ENCODE results near the gene DSCAML1. TPM values are rescaled to one million over a fixed set of nuclear protein-coding genes. Genes with fewer than 3 reads are reported as not detected.

DSCAML1 gene
- total and polyA plus RNA-seq, 9 of the 15 experiments (the other 6 are each of a cell fraction or from before 2014, with no cell fraction given), result not detected

DNA sequence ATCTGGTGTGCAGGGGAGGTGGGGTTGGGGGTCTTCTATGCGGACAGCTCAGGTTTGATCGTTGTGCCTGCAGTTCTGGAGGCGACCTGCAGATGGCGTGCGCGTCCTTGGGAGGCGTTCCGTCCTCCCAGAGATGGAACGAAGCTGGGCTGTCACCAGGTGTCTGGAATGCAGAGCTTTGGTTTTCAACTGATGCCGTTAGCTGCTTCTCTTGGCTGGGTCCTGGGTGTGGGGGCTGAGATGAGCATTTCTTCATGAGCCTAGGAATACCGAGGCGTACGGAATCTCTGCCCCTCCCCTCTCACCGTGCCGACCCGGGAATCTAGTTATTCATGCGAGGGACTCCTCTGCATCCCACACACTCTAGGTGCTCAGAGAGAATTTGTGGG, 370.7 kb downstream of the DSCAML1 start (continued):
- TF ChIP-seq SNRNP70 (optimal IDR thresholded peaks at IDR 0.05; ENCODE audit: low read depth, low read length) (no peak), RAD21 (CRISPR knock-in tag; conservative IDR thresholded peaks at IDR 0.05 in 1 of 2, IDR thresholded peaks at IDR 0.05 in 1 of 2) (peak; percentile 64 to 85)
- TF ChIP-seq, protein P1, sequence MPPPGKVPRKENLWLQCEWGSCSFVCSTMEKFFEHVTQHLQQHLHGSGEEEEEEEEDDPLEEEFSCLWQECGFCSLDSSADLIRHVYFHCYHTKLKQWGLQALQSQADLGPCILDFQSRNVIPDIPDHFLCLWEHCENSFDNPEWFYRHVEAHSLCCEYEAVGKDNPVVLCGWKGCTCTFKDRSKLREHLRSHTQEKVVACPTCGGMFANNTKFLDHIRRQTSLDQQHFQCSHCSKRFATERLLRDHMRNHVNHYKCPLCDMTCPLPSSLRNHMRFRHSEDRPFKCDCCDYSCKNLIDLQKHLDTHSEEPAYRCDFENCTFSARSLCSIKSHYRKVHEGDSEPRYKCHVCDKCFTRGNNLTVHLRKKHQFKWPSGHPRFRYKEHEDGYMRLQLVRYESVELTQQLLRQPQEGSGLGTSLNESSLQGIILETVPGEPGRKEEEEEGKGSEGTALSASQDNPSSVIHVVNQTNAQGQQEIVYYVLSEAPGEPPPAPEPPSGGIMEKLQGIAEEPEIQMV (tag; conservative IDR thresholded peaks at IDR 0.05; ENCODE audit: low read depth), result no peak

DNA sequence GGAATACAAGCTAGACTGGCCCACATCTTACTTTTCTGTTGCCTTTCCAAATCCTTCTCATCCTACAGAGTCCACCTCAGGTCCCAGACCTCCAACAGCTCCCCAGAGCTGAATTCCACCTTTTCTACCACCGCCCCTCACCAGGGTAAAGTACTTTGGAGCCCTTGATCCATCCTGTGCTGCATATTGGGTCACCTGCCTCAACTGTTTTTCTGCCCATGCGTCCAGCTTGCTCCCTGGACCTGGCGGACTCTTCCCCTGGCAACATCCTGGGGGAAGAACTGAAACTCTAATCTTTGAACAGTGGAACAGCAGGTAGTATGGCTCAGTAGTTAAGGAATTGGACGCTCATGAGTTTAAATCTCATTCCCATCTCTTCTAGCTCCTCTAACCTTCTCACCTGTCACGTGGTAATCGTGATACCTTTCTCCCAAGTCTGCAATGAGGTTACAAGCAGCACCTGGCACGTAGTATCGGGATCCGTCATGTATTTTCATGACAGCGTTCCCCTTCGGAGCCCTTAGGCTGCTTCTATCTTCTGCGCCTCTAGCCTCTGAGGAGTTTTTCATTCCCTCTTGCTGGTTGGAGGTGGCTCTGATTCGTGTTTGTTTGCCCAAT, 371.2 kb downstream of the DSCAML1 start:
- ChIA-PET POLR2A (interaction anchor here (0.7 to 1.3 kb wide), 3 partner anchors 34 to 94 kb away, joined by 3 to 7 read pairs (median 4); no protein-coding TSS in a partner anchor), CTCF (ENCODE audit: low intra/inter-chr PET ratio) (interaction anchor here (0.7 to 1.8 kb wide), 3 partner anchors 188 to 392 kb away, joined by 3 to 10 read pairs (median 4); no protein-coding TSS in a partner anchor)
- Histone ChIP-seq H3K4me2 (ENCODE audit: insufficient read depth, low read length) (no peak overlapping the region), H2AFZ (ENCODE audit: low read depth, low read length) (no peak overlapping the region), H3K9me3 (replicated peaks; ENCODE audit: control insufficient read depth, insufficient read depth, low read depth, low read length) (no peaks in the 10 kb centered on the region), H3K27me3 (ENCODE audit: control insufficient read depth in 2 of 2, insufficient read depth in 2 of 2, low read length in 2 of 2) (peaks cover 38 to 73% of the 10 kb centered on the region in 2 experiments), H3K79me2 (ENCODE audit: control insufficient read depth, insufficient read depth, low read length) (no peaks in the 10 kb centered on the region), H4K20me1 (replicated peaks; ENCODE audit: control insufficient read depth, insufficient read depth, low read length) (peaks cover 23% of the 10 kb centered on the region), H3K4me3 (no peak overlapping the region), H3K9me1 (ENCODE audit: control insufficient read depth, insufficient read depth, low read length) (no peaks in the 10 kb centered on the region), H3K4me1 (replicated peaks in 1 of 2; ENCODE audit: control insufficient read depth in 2 of 2, insufficient read depth in 2 of 2, low read length in 2 of 2) (peaks cover 0 to 5% of the 10 kb centered on the region in 2 experiments; a peak in 3 of 5 replicates), H3K27ac (ENCODE audit: extremely low read depth, low read depth, low read length) (no peak overlapping the region), H3K36me3 (ENCODE audit: control insufficient read depth, insufficient read depth, low read length) (no peaks in the 10 kb centered on the region), H3K9ac (ENCODE audit: insufficient read depth in 1 of 2, low read depth in 2 of 2, low read length in 2 of 2) (no peak overlapping the region)
- DNase-seq (ENCODE audit: extremely low read depth in 1 of 4, low spot score in 3 of 4), result no peak
- BruUV-seq (replicated peaks), result no TSS peak
- 33% methylated on average over 13 of the region's 13 CpGs for WGBS (ENCODE audit: insufficient coverage, low coverage, missing lambda C conversion rate)
- TF ChIP-seq ARNT (IDR thresholded peaks at IDR 0.05), result no peak
- TF ChIP-seq, protein P2, sequence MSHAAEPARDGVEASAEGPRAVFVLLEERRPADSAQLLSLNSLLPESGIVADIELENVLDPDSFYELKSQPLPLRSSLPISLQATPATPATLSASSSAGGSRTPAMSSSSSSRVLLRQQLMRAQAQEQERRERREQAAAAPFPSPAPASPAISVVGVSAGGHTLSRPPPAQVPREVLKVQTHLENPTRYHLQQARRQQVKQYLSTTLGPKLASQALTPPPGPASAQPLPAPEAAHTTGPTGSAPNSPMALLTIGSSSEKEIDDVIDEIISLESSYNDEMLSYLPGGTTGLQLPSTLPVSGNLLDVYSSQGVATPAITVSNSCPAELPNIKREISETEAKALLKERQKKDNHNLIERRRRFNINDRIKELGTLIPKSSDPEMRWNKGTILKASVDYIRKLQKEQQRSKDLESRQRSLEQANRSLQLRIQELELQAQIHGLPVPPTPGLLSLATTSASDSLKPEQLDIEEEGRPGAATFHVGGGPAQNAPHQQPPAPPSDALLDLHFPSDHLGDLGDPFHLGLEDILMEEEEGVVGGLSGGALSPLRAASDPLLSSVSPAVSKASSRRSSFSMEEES (CRISPR knock-in tag; IDR thresholded peaks at IDR 0.05), result peak; percentile 50
- intact Hi-C loops (cut with micrococcal nuclease) (loop anchor here (1.0 to 10.0 kb wide), 3 partner anchors 44 to 519 kb away; no protein-coding TSS in a partner anchor), in situ Hi-C loops (cut with MboI) (loop anchor here (10.0 kb wide), 1 partner anchor 629 kb away; no protein-coding TSS in a partner anchor)
- no peak for ATAC-seq
- FAIRE-seq, result peak; percentile 19

All from K562 (cell line).